OCI-M1 (cell line): Measurements from ENCODE around the gene MYNN.
"Not testable (repeated sequence)": the region's sequence is repeated elsewhere in the genome, so short reads cannot be mapped to it uniquely, and the experiment has no call there.

Source experiments
- DNase-seq: peaks from one replicate; lab custom pipeline; 2025; lab: John Stamatoyannopoulos, UW

The MYNN gene

DNA sequence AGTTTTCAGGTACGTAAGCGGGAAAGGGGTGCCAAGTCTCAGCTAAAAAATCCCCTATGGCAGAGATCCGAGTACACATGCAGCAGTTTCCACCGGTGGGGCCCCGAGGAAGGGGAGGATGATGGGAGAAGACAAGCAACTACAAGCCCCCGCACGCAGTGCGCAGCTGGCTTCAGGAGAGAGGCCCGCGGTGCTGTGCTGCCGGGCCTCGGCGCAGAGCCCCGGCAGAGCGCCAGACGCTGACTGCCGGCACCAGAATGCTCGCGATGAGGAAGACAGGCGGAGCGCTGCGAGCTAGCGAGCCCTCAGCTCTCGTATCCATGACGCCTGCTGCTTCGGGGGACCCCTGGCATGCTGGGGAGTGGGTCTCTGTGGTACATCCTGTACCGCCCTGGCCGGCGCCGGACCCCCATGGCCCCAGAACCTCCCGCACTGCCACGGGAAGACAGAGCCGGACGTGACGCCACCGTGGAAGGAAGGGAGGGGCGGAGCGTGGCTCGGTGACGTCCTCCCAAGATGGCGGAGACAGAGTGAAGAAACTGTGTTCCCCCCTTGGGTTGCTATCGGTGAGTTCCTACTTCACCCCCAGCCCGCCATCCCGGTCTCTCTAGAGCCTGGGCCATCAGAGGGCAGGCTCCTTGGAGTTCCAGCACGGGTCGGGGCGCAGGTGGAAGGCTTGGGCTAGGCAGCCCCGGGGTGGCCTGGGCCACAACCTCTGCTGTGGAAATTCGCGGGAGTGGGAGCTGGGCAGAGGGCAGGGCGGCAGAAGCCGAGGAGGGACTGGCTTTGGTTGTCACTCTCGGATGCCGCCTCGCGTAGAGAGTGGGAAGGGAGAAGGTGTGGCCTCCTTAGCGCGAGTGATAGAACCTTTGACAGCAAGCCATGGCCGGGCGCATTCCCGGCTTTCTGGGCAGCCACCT, at the start of gene MYNN:
Gene MYNN (plus strand): TSS at position 500 of the 920 bp plus-strand sequence. CDS start 900 bp downstream, outside the sequence.
- DNase-seq, result peak; percentile 89

DNA sequence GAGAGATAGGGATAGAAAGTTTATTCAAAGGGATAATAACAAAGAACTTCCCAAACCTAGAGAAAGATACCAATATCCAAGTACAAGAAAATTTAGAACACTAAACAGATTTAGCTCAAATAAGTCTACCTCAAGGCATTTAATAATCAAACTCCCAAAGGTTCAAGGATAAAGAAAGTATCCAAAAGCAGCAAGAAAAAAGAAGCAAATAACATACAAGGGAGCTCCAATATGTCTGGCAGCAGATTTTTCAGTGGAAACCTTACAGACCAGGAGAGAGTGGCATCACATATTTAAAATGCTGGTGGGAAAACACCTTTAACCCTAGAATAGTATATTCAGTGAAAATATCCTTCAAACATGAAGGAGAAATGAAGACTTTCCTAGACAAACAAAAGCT, 41.3 kb upstream of the MYNN start:
- DNase-seq, result not testable (repeated sequence)

DNA sequence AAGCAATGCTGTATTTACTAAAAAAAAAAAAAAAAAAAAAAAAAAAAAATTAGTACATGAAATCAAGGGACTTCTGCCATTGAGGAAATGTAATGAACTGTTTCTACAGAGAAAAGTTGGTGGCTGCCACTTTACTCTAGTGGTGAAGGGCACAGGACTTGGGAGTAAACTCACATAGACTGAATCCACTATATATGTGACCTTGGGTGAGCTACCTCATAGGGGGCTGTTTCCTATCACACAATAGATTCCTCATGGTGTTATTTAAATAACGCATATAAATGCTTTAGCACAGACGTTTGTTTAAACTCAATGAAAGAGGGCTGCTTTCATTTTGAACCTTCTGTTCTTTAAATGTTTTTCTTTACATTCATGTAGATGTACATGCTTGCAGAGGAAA, 34.1 kb upstream of the MYNN start:
- no peak for DNase-seq

DNA sequence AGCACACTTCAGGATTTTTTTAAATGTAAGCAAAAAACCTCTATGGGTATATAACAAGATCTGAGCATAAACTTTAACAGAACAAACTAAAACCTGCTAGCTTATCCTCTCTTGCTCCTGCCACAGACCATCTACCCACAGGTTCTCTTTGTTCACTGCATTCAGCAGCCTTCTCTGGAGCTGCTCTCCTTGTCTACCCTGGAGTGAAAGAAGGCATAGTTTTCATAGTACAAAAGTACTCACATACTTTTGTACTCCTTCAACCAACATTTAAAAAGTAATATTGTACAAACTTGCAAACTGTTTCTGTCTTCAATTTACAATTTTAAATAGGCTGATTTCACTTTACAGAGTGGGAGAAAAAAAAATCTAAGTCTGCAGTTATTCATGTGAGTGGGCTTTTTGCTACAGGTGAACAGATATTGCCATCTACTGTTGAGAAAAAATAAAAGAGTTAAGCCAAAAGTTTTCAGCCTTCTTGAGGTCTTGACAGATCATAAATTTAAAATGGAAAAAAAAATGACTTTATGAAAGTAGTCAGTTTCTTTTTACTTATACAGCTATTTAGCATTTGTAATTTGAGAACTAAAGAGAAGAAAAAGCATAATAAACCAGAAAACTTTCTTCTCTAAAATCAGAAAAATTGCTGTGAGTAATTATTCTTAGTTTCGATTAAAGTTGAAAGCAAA, 28.7 kb upstream of the MYNN start:
- peak; percentile 62 for DNase-seq

DNA sequence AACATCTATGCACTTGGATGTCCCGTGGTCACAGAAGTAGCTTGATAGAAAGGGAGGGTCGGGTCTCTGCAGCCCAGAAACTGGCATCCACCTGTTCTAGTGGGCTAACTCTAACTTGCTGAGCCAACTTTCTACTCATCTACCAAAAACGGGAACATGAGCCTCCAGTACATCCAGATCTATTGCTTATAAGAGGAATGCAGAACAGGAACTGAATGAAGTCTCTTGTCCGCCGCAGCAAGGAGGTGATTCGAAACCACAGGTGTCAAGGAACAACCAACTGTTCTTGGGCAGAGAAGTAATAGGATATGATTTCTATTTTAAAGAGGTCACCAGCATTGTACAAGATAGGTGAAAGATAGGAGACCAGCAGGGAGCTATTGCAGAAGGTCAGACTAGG, 26.3 kb upstream of the MYNN start:
- DNase-seq, result peak; percentile 11

DNA sequence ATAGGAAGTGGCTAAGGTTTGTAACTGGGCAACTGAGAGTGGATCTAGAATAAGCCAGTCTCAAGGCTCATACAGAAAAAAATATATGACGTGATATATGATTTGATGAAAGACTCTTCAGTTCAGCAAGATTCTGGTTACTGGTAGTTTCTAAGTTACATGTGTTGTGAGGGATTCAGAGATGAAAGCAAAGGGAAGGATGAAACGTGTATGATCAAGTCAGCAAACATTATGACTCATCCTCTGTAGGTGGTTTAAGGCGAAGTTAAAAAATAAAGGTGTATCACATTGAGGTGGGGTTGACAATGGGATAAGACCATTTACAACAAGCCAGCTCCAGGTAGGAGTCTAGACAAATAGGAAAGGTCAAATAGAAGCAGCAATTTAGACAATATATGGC, 24.5 kb upstream of the MYNN start:
- DNase-seq, result no peak

DNA sequence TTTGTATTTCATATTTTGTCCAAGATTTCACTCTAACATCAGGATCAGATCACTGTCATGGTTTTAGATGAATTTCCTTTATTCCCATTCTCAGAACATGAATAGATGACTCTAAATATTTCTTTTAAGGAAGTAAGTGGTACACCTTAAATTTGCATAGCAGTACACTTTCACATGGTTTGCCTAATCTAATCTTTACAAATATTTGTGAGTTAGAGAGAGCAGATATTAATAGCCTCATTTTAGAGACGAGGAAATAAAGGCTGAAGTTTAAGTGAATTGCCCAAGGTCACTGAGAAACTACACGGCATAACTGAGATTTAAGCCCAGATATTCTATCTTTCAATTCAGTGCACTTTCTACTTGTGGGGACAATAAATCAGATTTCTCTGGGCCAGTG, 22.5 kb upstream of the MYNN start:
- DNase-seq, result no peak

DNA sequence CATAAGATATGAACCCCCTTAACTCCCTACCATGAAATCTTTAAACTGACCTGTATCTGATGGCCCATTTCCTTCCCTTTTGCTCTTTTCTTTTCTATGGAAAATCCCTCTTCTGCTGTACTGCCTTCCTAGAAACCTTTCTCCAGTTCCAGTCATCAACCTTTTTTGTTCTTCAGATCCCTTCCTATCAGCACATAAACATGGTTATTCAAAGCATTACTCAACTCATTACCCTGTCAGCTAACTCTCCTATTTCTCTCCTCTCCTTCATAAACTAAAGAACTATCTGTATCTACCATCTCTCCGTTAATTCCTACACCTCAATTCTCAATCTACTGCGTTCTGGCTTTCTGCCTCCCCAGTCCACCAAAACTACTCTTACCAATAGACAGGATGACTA, 21.3 kb upstream of the MYNN start:
- DNase-seq, result no peak

DNA sequence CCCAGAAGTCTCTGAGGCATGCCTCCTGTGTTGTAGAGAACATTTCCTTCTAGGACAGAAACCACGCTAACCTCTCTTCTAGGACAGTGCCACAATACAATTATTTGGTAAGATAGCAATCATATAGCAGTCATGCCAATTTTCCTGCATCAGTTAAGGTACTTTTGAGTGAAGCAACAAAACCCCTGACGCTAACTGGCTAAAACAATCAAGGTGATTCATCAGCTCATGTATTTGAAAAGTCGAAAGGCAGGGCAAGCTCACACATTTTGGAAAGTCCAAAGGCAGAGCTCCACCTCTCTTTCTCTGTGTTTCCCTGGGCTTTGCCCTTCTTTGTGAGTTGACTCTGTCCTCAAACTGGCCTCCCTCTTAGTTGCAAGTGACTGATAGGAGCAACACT, 18.5 kb upstream of the MYNN start:
- no peak for DNase-seq

DNA sequence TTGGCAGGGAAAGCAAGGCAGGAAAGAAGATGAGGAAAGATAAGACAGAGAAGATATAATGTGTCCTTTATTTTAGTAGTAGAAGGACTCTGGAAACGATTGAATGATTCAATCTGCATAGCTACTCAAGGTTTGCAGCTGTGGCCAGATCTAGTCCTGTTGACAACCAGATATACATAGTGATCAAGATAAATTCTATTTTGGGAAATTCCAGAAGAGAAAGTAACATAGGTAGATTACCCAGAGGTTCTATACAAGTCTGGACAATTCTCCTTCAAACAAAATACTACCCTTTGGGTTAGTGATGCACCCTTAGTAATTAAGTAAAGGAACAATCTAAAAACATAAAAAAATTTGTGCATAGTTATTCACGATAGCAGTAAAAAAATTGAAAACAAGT, 17.7 kb upstream of the MYNN start:
- DNase-seq, result no peak

DNA sequence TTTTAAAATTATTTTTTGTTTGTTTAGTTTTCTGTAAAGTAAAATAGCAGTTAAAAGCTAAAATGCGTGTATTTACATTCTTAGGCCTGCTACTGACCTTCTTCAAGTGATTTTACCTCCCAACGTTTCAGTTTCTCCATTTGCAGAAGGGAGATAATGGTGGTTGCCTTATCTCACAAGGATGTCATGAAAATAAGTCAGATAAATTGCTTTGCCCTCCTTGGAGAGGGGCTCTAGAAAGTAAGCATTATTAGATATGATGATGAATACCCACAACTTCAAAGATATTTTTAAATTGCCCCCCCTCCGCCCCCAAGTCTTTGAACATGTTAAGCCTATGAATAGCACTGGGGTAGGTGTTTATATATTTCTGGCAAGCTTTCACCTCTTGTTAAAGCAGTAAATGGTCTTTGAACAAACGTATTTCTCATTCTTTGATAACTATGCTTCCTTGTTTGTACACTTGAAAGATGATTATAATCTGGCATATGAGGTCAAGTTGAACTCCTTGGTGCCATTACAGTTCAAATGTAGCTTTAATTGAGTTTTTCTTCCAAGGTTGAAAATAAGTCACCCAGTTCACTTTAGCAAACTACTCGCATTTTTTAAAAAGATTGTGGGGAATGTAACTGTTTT, 14.7 kb upstream of the MYNN start:
- DNase-seq, result peak; percentile 57

DNA sequence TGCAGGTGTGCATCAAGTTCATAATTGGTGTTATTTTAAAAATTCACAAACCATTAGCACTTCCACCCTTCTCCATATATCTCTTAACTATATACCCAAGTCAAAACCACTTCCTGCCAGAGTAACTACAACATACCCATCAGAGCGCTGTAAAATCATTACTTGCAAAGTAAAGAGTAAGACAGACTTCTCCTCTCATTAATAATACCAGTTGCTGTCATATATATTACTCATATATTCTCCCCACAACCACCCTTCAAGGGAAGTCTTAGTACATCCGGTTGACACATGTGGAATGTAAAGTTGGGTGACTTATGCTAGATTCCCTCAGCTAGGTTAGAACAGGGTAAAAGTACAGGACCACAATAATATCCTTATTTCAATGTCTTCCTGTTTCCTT, 13.9 kb upstream of the MYNN start:
- DNase-seq, result peak; percentile 10

DNA sequence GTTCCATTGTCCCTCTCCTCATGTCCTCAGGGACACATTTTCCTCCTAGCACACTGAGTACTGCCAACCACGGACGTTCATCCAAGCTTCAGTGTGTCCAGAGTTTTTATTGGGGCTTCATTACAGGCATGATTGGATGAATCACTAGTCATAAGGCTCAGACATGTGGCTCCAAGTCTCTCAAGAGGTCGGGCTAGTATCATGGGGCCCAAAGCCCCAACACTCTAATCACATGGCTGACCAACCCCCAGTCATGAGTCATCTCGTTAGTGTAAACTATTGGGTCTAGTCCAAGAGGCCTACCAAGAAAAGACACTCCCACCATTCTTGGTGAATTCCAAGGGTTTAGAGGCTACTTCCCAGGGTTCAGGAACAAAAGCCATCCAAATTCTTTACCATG, 12.7 kb upstream of the MYNN start:
- DNase-seq, result peak; percentile 63

DNA sequence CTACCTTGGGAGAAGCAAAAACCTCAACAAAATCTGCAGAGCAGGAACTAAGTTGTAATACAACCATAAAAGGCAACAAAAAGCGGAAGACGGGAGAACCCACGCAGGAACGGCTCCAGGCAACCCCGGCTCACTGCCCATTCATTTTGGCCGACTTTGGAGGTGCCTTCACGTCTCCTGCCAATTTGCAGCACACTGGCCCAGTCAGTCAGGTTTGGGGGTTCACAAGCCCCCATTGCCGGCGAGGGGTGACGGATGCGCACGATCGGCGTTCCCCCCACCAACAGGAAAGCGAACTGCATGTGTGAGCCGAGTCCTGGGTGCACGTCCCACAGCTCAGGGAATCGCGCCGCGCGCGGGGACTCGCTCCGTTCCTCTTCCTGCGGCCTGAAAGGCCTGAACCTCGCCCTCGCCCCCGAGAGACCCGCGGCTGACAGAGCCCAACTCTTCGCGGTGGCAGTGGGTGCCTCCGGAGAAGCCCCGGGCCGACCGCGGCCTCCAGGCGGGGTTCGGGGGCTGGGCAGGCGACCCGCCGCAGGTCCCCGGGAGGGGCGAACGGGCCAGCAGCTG, 8.8 kb upstream of the MYNN start:
- peak; percentile 75 for DNase-seq

DNA sequence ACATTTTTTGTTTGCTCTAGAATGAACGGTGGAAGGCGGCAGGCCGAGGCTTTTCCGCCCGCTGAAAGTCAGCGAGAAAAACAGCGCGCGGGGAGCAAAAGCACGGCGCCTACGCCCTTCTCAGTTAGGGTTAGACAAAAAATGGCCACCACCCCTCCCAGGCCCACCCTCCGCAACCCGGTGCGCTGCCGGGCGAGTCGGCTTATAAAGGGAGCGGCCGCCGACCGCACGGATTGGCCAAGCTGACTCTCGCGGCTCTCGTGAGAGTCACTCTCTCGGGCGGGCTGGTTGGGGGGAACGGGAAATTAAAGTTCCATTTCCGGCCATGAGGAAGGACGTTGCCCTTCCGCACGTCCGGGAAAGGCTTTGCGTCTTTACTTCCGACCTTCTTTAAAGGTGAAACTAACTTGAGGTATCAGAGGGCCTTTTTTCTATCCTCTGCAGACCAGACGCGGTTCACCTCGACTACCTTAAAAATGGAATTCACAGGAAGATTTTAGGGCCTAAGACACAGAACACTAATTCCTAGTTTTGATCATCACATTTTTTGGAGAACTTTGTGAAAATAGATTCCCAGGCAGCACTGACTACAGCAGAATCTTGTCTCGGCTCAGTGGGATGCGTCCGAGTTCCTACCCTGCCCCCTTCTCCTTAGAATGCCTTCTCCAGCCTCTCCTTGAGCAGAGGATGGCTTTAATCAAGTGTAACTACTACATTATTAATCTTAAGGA, 8.1 kb upstream of the MYNN start, which contains the start of gene TERC:
Gene TERC (minus strand): TSS at position 179 of the 731 bp plus-strand sequence.
- peak; percentile 95 for DNase-seq

DNA sequence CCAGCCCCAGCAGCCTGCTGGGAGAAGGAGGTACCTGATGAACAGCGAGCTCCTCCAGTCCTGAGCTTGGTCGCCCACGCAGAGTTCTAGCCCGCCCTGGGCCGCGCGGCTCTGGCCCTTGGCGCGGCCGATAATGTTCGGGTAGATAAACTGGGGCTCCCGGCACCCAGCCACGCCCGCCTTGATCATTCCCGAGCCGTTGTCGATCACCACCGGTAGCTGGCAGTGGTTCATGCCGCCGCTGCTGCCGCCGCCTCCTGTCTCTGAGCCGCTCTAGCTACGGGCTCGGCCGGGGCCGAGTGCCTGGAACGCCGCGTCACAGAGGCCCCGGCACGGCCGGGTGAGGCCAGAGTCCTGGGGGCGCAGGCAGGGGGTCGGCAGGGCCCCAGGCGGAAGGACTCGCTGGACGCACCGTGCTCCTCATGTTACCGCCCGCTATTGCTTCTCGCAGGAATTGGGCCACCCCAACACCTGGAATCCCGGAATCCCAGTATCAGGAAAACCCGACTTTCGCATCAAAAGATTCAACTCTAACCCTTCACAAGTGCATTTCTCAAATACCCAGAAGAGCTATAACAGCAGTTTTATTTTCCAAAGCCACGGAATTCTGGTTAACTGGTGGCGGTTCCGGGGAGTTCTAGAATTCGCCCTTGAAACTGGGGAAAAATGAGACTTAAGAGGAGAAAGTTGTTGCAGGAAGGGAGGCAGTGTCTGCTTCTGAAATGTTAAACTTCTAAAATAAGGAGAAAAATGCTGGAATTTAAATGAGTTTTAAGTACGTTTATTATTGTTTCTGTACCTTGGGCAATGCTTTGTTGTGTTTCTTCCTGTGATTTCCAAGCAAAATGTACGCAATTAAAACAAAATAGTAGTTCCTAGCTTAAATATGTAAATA, 3.7 kb upstream of the MYNN start, which contains the start of gene ACTRT3:
Gene ACTRT3 (minus strand): TSS at position 275 of the 895 bp plus-strand sequence. CDS start 41 bp downstream, at position 234.
- DNase-seq, result peak; percentile 70

DNA sequence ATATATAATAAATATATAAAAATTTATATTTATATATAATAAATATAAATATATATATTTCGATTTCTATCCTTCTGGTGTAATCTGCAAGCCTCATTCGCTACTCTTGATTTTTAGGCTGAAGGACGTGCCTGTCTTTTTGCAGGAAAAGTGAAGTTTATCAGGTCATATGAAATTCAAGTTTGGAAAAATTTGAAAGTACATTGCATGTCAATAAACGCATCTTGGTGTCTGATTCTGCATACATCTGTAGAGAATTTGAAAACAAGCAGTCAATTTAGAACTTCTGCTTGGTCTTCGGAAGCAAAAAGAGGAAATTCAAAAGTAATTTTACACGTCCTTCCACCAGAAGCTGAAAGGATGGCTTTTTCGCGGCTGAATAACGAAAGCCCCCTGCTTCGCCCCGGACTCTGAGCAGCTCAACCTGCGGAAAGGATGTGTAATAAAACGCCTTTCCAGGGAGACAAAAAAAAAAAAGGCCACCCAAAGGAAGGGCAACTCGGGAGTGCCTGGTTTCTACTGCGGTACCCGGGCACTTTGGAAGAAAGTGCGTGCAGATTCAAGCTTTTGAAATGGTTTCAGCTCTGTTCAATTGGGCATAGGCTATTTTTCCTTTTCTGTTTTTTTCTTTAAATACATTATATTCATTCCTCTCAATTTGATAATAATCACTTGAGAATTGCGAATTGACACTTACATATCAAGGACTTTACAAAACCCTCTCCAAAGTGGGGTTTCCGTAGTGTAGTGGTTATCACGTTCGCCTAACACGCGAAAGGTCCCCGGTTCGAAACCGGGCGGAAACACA, 1.5 kb upstream of the MYNN start:
- DNase-seq, result peak; percentile 91

DNA sequence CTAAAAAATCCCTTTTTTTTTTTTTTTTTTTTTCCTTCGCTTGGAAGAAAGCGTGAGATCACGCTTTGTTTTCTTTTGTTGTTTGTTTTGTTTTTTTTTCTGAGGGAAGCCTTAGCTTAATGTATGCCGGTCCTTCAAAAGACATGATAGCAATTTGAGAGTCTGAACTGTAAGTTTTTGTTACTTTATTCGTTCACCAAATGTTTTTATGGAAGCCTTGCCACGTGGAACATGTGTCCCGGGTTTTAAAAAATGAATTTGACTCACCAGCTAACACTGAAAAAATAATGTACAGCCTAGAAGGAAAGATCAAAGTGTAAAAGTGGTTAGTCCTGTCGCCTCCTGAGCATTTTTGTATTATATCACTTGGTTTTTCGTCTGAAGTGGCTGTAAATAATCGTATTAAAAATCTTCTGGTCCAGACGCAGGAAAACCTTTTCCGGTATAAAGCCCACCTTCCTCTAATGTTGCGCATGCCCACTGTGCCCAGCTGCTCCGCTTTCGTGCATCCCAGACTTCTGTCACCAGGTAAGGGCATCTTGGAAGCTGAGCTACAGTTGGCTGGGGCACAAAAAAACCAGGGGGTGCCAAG, 795 bp upstream of the MYNN start:
- peak; percentile 78 for DNase-seq

DNA sequence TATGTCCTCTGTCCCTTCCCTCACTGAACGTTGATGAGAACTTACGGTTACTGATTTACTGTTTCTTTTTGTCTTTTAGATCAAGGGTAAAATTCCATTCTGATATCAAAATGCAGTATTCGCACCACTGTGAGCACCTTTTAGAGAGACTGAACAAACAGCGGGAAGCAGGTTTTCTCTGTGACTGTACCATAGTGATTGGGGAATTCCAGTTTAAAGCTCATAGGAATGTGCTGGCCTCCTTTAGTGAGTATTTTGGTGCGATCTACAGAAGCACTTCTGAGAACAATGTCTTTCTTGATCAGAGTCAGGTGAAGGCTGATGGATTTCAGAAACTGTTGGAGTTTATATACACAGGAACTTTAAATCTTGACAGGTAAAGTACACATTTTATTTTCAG, 990 bp downstream of the MYNN start:
- DNase-seq, result no peak
